HG02678 (cell line): Measurements from ENCODE around the gene RABGEF1.
"Not testable (repeated sequence)": the region's sequence is repeated elsewhere in the genome, so short reads cannot be mapped to it uniquely, and the experiment has no call there.

Source experiments
- ATAC-seq: cut with Tn5 transposase; IDR thresholded peaks from one replicate; pipeline ENCODE4 v1.9.1; 2021; ENCODE audit warnings: mild to moderate bottlenecking, moderate library complexity; ENCODE audit not compliant: unreplicated experiment

Gene RABGEF1

DNA sequence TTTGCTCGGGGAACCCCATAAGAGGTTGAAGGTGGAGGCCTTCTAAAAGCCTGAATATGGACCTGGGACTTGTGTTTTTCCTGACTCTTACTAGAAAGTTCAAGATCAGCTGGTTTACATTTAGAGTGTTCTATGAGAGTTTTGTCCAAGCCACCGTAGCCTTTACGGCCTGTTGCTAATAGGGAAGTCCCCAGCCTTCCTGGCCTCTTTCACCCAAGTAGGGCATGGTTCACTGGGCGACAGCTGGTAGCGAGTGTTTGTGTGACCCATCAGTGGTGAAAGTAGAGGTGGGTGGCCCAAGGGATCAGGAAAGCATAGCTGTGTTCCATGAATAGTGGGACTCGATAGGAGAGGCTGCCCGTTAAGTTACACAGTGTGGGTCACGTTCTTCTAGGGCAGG lies 60.1 kb downstream of the RABGEF1 start:
- no peak for ATAC-seq

- ATAC-seq, result no peak
Measured at GRCh38 chr7:66804001-66804400, 63.5 kb downstream of the RABGEF1 start.

GRCh38 chr7:66807736-66808135 lies 67.2 kb downstream of the RABGEF1 start:
- ATAC-seq, result no peak

DNA sequence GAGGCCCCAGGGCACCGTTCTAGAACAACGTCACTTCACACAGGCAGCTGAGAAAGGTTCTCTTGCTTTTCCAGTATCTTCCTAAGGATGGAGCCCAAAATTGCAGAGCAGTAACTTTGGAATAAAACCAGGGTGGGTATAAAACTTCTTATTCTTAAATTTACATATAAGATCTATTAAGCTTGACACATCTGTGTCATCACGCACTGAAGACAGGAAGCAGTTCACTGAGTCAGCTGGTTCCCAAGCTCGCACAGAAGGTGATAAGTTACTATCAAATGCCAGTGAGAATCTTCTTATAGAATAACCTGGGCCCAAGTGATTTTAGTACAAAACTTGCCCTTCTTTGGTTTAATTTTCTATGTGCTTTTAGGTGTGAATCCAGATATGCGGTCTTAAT lies 70.2 kb downstream of the RABGEF1 start:
- no peak for ATAC-seq

- not testable (repeated sequence) for ATAC-seq
Measured at GRCh38 chr7:66815186-66815875, 74.8 kb downstream of the RABGEF1 start.

- no peak for ATAC-seq
Measured at GRCh38 chr7:66815951-66816350, 75.4 kb downstream of the RABGEF1 start.

DNA sequence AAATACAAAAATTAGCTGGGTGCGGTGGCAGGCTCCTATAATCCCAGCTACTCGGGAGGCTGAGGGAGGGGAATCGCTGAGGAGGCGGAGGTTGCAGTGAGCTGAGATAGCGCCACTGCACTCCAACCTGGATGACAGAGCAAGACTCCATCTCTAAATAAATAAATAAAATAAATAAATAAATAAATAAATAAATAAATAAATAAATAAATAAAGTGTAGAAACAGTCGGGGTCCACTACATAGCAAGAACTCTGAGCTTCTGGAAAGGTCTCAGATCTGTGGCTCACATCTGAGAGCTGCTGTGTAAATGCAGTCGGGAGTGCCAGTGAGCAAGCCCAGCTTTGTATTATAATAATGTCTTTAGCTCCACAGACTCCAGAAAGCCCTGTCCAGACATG lies 76.1 kb downstream of the RABGEF1 start:
- ATAC-seq, result not testable (repeated sequence)

DNA sequence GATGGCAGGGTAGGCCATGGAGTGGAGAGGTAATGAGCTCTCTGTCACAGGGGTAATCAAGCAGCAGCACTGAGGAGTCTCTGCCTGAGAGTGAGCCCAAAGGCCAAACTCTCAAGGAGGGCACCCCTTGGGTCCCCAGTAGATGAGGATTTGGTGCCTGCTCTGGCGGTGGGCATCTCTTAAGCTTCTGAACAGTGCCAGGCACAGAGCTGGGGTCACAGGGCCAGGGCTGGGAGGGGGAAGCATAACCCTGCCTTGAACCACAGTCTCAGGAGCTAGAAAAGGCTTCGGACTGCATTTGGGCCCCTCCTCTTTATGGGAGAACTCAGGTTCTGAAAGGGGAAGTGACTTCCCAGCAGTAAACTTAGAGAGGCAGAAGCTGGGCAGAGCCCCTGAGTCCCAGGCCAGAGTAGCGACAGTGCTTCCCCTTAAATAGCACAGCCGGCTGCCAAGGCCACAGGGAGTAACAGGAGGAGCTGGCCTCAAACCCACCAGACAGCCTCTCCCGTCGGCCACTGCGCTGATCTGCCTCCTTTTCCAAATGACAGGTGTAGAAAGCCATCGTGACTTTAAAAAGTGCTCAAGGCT lies 76.8 kb downstream of the RABGEF1 start:
- not testable (repeated sequence) for ATAC-seq

DNA sequence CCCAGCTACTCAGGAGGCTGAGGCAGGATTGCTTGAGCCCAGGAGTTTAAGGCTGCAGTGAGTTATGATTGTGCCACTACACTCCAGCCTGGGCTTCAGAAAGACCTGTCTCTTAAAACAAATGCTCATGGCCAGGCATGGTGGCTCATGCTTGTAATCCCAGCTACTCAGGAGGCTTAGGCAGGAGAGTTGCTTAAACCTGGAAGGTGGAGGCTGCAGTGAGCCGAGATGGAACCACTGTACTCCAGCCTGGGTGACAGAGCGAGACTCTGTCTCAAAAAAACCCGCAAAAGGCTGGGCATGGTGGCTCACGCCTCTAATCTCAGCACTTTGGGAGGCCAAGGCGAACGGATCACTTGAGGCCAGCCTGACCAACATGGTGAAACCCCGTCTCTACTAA lies 77.4 kb downstream of the RABGEF1 start:
- ATAC-seq, result not testable (repeated sequence)

DNA sequence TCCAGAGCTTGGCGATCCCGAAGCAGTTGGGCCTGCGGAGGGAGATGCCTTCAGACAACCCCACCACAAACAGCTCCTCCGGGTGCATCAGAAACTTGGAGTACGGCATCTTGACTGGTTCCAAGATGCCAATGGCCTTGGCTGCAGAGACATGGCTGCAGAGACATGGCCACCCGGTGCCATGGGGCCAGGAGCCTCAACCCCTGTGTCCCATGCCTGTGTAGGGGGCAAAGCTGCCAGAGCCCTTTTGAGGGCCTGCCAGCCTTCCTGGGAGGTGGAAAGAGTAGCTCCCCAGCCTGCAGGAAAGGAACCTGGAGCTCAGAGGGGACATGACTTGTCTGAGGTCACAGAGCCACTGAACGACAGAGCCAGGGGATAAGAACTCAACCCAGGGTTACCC lies 83.5 kb downstream of the RABGEF1 start:
- no peak for ATAC-seq

DNA sequence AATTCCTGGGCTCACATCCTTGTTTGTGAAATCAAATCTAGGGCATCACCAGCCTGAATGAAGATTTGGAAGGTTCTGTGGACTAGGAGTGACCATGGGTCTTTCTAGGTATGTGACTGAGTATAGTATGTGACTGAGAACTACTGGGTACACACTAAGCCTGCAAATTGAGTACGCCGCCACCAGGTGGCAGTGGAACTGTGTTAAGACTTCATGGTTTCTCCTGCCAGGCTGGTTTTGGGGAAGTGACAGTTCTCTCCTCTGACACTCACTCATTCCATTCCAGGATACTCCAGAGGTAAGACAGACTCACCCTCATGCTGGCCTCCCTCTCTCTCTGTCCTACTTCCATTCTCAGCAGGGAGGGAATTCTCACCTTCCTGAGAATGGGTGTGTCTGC lies 85.0 kb downstream of the RABGEF1 start:
- not testable (repeated sequence) for ATAC-seq

DNA sequence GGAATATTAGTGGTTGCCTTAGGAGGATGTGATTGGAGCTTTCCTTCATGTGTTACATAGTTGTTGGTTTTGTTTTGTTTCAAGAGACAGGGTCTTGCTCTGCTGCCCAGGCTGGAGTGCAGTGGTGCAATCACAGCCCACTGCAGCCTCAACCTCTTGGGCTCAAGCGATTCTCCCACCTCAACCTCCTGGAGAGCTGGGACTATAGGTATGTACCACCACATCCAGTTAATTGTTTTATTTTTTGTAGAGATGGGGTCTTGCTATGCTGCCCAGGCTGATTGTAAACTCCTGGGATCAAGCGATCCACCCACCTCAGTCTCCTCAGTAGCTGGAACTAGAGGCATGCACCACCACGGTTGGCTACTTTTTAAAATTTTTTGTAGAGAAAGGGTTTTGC lies 86.1 kb downstream of the RABGEF1 start:
- ATAC-seq, result no peak

- not testable (repeated sequence) for ATAC-seq
Measured at GRCh38 chr7:66830976-66831375, 90.4 kb downstream of the RABGEF1 start.

DNA sequence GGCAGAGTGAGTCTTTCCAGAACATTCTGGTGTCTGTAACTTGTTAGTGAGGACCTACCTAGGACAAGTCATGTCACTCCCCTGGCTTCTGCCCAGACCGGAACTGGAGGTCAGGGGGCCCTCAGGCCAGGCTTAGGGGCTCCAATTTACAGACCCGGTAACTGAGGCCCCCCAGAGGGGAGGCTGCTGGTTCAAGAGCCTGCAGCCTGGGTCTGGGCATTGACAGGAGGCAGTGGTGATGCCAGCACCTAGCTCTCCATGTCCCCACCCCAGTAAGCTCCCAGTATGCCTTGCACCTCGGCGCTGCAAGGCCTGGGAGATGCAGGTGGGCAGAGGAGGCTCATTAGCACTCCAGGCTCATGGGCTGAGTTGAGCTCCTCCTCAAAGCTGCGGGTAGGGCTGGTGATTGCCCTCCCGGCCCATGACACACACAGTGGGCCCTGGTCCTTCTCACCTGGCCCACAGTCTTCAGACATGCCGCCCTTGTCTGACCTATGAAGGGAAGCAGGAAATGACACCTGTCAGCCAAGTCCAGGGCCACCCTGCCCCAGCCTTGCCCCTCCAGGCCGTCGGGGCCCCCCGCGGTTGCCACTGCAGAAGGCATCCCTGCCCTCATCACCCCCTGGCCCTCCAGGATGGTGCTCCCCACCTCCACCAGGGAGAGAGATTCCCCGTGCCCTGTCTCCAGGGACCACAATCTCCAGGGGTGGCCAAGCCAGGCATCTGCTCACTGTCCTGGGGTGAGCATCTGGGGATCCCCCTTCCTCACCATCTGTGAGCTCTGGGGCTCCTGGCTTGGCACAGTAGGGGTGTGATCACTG lies 92.2 kb downstream of the RABGEF1 start:
- ATAC-seq, result no peak

- no peak for ATAC-seq
Measured at GRCh38 chr7:66837007-66837406, 96.5 kb downstream of the RABGEF1 start.

- no peak for ATAC-seq
Measured at GRCh38 chr7:66837661-66838060, 97.1 kb downstream of the RABGEF1 start.

DNA sequence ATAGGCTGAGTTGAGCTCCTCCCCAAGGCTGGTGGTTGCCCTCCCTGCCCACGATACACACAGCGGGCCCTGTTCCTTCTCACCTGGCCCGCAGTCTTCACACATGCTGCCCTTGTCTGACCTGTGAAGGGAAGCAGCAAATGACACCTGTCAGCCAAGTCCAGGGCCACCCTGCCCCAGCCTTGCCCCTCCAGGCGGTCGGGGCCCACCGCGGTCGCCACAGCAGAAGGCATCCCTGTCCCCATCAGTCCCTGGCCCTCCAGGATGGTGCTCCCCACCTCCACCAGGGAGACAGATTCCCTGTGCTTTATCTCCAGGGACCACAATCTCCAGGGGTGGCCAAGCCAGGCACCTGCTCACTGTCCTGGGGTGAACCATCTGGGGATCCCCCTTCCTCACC lies 99.3 kb downstream of the RABGEF1 start:
- ATAC-seq, result no peak

DNA sequence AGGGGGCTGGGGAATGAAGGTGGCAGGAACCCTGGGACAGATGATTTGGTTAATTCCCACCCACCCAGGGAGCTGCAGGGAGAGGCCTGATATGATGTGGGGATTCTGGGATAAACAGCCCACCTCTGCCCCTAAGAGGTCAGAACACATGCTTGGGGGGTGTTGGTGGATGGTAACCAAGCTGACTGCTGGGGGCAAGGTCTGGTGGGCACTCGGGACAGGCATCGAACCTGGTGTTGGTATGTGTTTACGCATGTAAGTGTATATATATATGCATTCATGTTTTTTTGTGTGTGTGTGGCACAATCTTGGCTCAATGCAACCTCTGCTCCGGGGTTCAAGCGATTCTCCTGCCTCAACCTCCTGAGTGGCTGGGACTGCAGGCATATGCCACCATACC lies 99.8 kb downstream of the RABGEF1 start:
- ATAC-seq, result no peak

- ATAC-seq, result no peak
Measured at GRCh38 chr7:66841898-66842297, 101.4 kb downstream of the RABGEF1 start.

DNA sequence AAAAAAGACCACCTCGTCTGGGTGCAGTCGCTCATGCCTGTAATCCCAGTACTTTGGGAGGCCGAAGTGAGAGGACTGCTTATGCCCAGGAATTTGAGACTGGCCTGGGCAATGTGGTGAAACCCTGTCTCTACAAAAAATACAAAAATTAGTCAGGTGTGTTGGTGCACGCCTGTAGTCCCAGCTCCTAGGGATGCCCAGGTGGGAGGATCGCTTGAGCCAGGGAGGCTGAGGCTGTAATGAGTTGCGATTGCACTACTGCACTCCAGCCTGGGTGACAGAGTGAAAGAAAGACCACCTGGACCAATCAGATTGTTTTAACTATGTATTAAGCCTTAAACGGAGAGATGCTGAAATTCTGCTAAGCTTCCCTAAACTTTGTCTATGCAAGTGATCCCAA lies 103.0 kb downstream of the RABGEF1 start:
- not testable (repeated sequence) for ATAC-seq

- ATAC-seq, result peak; percentile 92
Measured at GRCh38 chr7:66844552-66845378, 104.2 kb downstream of the RABGEF1 start.
